ENCODE data around the gene LDAF1. TPM values are rescaled to one million over a fixed set of nuclear protein-coding genes. Genes with fewer than 3 reads are reported as not detected.

LDAF1 gene
- total RNA-seq, 1 experiment from 2014 or later: 18.7 TPM

DNA sequence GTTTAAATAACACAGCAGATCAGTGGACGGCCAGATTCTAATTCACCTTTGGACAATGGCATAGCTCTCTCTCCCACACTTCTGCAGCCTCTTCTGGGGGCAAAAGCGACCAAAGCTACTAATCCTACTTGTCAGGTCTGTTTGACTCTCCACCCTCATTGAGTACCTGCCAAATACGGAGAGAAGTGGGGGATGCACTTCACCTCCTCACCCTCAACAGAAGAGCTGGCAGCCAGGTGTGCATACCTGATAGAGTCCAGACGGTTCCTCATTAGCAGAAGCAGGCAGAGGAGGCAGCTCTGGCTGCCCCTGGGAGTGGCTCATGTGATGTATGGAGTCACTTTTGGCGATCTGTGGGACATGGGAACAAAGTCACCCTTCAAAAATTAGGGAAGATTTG, 12.7 kb upstream of the LDAF1 start:
- Histone ChIP-seq H2BK12ac (ENCODE audit: insufficient read length, low read depth, low read length) (no peak overlapping the region), H4K91ac (ENCODE audit: insufficient read length, low read depth, low read length) (no peak overlapping the region), H3K9ac (ENCODE audit: extremely low read depth, insufficient read length, low read length) (no peak overlapping the region), H3T11ph (ENCODE audit: low read length) (no peak overlapping the region), H2BK20ac (ENCODE audit: low read depth, low read length, poor library complexity, severe bottlenecking) (no peak overlapping the region), H3K23me2 (ENCODE audit: insufficient read length, low read depth, low read length, poor library complexity, severe bottlenecking) (no peaks in the 10 kb centered on the region), H3K14ac (ENCODE audit: insufficient read depth, low read length) (no peak overlapping the region), H3K9me3 (ENCODE audit: control insufficient read depth, low read depth, low read length) (no peaks in the 10 kb centered on the region), H3K79me1 (ENCODE audit: insufficient read depth, low read depth, low read length, poor library complexity, severe bottlenecking) (no peaks in the 10 kb centered on the region), H3K27me3 (ENCODE audit: insufficient read depth, low read length) (no peaks in the 10 kb centered on the region), H2BK120ac (ENCODE audit: low read depth, low read length, poor library complexity, severe bottlenecking) (no peak overlapping the region), H3K4me1 (ENCODE audit: insufficient read depth, low read length) (no peaks in the 10 kb centered on the region), H3K23ac (ENCODE audit: insufficient read length, low read depth, low read length) (no peak overlapping the region), H3K18ac (ENCODE audit: insufficient read length, low read depth, low read length) (no peak overlapping the region), H2BK5ac (ENCODE audit: insufficient read length, low read length) (no peak overlapping the region), H3K27ac (ENCODE audit: insufficient read length, low read depth, low read length) (no peak overlapping the region), H2AFZ (ENCODE audit: low read length) (no peak overlapping the region), H2AK5ac (ENCODE audit: insufficient read length, low read length) (no peak overlapping the region), H3K56ac (ENCODE audit: insufficient read length, low read depth, low read length) (no peak overlapping the region), H4K20me1 (ENCODE audit: control insufficient read depth, insufficient read depth, insufficient read length) (no peaks in the 10 kb centered on the region), H3K4ac (ENCODE audit: low read depth, low read length) (no peak overlapping the region), H4K8ac (replicated peaks; ENCODE audit: insufficient read length, low read depth, low read length) (no peak overlapping the region), H4K5ac (ENCODE audit: insufficient read length, low read depth, low read length) (no peak overlapping the region), H2BK15ac (ENCODE audit: low read depth, low read length) (no peak overlapping the region), H3K4me2 (ENCODE audit: insufficient read depth, insufficient read length, low read length) (no peak overlapping the region), H3K79me2 (ENCODE audit: insufficient read depth, low read length) (no peaks in the 10 kb centered on the region)
- Mint-ChIP-seq H3K36me3 (ENCODE audit: insufficient read depth in 1 of 3, low read depth in 3 of 3) (peaks cover 0 to 9% (median 2%) of the 10 kb centered on the region in 3 experiments; a peak in 4 of 7 replicates), H3K27me3 (ENCODE audit: low read depth) (peaks cover 2% of the 10 kb centered on the region; the same call in 1 of the 2 replicates), H3K9me3 (peaks cover 9 to 10% of the 10 kb centered on the region in 2 experiments; a peak in 3 of 5 replicates), H3K4me3 (no peak overlapping the region), H3K4me1 (no peaks in the 10 kb centered on the region), H3K27ac (no peak overlapping the region)
- DNase-seq: no peak
- WGBS (ENCODE audit: extremely low coverage, insufficient read length, low lambda C conversion rate): no CpG with 5 or more reads among the region's 5 CpGs
- no peak for TF ChIP-seq CTCF (conservative IDR thresholded peaks at IDR 0.05)
